GM12874 (cell line): Measurements from ENCODE around the gene STRA6.

Experiments used
- TF ChIP-seq, protein P1 (sequence below): IDR thresholded peaks from 2 replicates; pipeline ENCODE4 v1.5.1; 2011; ENCODE audit warnings: low read depth, mild to moderate bottlenecking, control low read depth, low read length, moderate library complexity; ENCODE audit not compliant: insufficient read depth

STRA6 gene

DNA sequence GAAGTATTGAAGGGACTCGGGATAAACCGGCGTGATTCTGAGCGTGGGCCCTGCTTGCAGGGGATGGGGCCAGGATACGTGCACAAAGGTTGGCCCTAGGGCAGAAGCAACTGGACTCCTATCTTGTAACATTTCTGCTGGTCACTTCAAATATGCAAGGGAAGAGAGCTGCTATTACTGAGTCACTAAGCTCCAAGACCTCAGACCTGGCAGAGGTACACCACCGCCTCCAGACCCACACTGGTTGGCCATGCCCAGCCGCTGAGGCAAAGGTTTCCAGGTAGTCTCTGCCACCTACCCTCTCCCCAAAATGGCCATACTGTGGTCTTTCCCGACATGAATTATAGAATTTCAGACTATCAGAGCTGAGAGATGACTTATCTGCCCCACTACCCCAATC, 13.4 kb upstream of the STRA6 start:
- TF ChIP-seq, protein P1, sequence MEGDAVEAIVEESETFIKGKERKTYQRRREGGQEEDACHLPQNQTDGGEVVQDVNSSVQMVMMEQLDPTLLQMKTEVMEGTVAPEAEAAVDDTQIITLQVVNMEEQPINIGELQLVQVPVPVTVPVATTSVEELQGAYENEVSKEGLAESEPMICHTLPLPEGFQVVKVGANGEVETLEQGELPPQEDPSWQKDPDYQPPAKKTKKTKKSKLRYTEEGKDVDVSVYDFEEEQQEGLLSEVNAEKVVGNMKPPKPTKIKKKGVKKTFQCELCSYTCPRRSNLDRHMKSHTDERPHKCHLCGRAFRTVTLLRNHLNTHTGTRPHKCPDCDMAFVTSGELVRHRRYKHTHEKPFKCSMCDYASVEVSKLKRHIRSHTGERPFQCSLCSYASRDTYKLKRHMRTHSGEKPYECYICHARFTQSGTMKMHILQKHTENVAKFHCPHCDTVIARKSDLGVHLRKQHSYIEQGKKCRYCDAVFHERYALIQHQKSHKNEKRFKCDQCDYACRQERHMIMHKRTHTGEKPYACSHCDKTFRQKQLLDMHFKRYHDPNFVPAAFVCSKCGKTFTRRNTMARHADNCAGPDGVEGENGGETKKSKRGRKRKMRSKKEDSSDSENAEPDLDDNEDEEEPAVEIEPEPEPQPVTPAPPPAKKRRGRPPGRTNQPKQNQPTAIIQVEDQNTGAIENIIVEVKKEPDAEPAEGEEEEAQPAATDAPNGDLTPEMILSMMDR: no peak

DNA sequence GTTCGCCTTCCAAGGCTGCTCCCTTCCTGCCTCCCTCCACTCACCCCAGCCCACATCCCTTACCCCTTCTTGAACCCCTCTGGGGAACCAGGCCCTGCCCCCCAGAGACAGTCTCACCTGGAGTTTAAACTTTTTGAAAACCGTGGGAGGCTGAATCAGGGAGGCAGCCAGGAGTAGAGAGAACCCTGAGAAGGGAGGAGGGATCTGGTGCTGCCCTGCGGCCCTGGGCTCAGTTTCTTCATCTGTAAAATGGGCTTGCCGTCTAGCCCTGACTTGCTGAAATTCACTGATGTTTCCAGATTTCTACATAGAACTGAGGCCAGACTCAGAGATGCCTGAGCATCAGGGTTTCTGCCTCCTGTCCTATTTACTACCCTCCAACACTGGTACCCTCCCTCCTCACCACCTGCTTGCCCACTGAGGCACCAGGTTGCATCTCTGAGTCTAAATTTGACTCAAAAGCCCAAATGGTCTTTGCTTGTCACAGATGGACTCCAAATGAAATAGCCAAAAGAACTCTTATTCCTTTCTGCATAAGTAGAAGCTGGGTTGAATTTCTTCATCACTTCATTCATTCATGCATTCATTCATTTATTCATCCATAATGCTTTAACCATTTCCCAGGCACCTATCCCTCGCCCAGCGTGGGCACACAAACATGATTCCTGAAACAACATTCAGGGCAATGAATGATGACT, 11.9 kb upstream of the STRA6 start:
- TF ChIP-seq, protein P1: no peak

DNA sequence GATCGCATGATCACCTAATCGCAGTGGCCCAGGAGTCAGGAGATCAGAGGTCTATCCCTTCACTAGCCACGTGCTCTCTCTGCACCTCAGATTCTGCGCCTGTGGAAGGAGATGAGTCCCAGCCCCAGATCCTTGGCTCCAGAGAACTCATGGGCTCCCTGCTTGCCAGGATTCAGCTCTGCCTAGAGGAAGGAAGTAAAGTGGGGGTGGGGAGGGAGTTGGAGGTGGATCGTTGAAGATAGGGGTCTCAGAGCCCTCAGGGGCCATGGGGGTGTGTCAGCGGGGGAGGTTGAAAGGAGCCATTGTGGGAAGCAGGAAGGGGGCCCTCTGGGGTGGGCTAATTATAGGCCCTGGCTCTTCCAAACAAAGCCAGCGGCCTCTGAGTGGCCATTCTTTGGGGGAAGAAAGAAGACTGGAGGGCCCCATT, 11.3 kb upstream of the STRA6 start:
- TF ChIP-seq, protein P1: no peak

DNA sequence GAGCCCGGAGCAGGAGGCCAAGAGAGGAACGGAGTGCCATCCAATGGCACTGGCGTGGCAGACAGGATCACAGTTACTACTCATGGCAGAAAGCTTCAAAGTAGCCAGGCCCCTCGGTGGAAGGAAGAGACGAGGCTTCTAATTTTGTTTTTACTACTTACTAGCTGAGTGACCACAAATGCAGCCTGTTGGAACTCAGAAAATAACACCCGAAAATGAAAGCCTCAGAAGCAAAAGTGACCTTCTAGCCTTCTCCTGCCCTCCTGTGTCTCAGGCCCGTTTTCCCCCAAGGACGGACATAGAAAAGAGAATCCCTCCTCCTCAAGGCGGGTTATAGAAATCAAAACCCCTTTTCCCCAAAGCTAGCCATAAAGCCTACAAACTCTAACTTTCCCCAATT, 9.9 kb upstream of the STRA6 start:
- TF ChIP-seq, protein P1: no peak

DNA sequence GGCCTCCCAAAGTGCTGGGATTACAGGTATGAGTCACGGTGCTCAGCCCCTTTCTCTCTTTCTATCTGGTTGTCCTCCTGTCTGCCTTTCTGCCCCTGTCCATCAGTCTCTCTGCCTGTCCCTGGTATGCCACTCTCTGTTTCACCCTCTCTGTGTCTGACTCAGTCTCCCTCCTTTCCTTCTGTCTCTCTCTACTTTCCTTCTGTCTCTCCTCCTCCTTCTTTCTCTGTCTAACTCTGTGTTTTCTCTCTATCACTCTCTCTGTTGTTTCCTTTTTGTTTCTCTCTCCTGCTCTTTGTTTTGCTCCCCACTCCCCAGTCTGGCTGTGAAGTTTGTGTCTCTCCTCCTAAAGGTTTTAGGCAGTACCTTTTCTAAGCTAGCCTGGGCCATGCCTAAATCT, 9.1 kb upstream of the STRA6 start:
- TF ChIP-seq, protein P1: no peak

DNA sequence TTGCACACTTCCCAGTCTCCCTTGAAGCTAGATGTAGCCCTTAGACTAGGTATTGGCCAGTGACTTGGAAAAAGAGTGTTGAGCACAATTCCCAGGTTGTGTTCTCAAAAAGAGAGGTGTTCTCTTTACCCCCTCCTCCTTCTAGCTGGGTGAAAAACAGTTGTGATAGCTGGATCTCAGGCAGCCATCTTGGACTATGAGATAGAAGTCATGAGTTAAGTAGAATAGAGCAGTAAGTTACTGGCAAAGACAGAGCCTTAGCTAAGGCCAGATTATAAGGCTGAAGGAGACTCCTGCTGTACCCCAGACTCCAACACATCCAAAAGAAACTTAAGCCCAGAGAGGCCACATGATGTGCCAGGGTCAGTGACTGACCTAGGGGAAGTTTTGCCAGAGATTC, 8.1 kb upstream of the STRA6 start:
- TF ChIP-seq, protein P1: no peak

DNA sequence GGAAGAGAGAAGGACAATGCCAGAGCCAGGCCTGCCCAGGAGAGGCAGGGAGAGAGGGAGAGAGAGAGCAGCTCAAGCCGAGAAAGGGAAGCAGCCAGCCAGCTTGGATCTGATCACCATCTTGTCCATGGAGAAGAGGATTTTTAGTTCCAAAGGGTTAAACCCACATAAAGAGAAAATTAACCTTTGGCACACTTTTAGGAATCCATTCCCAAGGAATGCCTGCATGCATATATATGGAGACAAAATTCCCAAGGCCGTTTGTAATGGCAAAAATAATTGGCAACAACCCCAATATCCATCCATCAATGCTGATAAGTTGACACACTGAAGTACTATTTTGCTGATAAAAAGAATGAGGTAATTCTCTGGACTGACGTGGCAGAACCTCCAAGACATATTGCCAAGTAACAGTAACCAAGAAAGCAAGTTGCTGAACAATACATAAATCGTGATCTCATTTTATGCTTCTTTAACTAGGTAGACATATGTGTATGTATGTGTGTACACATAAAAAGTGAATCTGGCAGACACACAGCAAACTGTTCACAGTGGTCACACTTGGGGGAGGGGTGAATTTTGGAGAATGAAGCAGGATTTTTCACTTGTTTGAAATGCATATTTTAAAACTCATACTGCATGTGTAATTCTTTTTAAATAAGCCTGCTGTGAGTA, 7.5 kb upstream of the STRA6 start:
- TF ChIP-seq, protein P1: no peak
